D721Med (cell line): ENCODE measurements around the gene FEV.

Experiments
- DNase-seq: peaks from one replicate; pipeline ENCODE4 v3.0.0; 2011; ENCODE audit warnings: low spot score; ENCODE audit not compliant: insufficient read length
- FAIRE-seq: peaks from 2 replicates; lab custom pipeline; 2011; peaks lifted over from hg19 to GRCh38; lab: Jason Lieb, UNC
- TF ChIP-seq, protein P1 (sequence below): IDR thresholded peaks from 2 replicates; pipeline ENCODE4 v1.5.1; 2012; ENCODE audit warnings: mild to moderate bottlenecking, control low read depth; ENCODE audit not compliant: insufficient read depth; ENCODE audit errors: missing control alignments

The FEV gene

DNA sequence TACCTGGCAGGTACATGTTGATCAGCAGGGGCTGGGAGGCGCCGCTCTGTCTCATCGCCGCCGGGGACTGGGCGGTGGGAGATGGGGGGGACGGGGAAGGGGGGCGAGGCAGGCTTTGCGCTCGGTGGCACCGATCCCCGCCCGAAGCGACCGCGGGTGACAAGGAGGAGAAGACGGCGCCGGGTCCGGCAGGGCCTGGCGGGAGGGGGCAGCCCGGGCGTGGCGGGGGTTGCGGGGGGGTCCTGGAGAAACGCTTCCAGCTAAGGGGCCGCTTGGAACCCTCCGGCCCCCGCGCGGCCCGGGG is at the start of gene FEV:
Gene FEV (minus strand): TSS at position 164 of the 304 bp plus-strand sequence. CDS start 109 bp downstream, at position 55.
- FAIRE-seq (no peak), DNase-seq (peak; percentile 47)

DNA sequence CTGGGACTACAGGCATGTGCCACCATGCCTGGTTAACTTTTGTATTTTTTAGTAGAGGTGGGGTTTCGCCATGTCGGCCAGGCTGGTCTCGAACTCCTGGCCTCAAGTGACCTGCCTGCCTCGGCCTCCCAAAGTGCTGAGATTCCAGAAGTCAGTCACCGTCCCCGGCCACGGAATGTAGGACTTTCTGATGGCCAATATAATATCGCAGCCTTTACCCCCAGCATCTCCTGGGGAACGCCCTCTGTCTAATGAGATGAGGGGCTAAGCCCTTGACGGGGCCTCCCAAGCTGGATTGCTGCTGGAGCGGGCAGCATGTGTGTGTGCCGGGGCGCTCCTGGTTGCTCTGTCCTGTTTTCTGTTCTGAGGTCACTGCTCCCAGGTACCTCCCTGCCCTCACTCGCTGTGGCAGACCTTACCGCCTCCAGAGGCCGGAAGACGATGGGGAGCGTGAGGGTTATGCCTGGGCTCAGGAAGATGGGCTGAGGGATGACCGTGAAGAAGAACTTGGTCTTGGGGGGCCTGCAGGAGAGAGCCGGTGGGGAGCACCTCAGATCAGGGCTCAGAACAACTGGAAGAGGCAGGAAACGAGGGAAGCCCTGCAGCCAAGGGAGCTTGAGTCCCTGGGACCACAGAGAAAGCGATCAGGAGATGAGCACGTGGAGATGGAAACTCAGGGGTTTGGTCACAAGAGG is 47.2 kb upstream of the FEV start:
- TF ChIP-seq, protein P1, sequence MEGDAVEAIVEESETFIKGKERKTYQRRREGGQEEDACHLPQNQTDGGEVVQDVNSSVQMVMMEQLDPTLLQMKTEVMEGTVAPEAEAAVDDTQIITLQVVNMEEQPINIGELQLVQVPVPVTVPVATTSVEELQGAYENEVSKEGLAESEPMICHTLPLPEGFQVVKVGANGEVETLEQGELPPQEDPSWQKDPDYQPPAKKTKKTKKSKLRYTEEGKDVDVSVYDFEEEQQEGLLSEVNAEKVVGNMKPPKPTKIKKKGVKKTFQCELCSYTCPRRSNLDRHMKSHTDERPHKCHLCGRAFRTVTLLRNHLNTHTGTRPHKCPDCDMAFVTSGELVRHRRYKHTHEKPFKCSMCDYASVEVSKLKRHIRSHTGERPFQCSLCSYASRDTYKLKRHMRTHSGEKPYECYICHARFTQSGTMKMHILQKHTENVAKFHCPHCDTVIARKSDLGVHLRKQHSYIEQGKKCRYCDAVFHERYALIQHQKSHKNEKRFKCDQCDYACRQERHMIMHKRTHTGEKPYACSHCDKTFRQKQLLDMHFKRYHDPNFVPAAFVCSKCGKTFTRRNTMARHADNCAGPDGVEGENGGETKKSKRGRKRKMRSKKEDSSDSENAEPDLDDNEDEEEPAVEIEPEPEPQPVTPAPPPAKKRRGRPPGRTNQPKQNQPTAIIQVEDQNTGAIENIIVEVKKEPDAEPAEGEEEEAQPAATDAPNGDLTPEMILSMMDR = no peak
- FAIRE-seq (no peak), DNase-seq (no peak)

More for the DNA sequence above, at the start of gene FEV:
- TF ChIP-seq, protein P1 = no peak

DNA sequence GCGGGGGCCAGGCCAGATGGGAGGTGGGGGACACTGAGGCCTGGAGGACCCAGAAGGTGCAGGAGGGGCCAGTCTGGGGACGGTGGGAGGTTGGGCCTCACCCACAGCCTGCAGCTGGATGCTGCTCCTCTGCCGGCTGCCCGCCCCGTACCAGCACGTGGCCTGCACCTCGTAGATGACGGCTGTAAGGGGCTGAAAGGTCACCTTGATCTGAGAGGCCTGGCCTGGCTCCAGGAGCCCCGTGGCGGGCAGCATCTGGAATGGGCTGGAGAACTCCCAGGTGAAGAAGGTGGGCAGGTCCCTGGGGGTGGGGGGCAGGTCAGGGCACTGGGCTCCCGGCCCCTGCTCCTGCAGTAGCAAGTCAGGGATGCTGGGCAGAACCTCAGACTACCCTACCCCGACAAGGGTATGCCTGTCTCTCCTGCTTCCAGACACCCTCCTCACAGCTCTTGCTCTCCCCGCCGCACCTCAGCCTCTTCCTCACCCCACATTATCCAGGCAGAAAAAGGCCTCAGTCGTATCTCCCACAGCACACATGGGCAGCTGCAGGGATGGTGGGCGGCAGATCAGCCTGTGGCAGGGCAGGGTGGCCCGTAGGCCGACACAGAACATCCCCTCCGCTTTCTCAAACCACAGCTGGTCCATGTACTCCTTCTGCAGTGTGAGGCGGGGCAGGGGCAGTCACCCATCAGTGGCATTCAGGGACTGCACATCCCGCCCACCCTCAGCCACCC is 46.2 kb upstream of the FEV start:
- FAIRE-seq (no peak), DNase-seq (no peak)
- TF ChIP-seq, protein P1 = no peak

DNA sequence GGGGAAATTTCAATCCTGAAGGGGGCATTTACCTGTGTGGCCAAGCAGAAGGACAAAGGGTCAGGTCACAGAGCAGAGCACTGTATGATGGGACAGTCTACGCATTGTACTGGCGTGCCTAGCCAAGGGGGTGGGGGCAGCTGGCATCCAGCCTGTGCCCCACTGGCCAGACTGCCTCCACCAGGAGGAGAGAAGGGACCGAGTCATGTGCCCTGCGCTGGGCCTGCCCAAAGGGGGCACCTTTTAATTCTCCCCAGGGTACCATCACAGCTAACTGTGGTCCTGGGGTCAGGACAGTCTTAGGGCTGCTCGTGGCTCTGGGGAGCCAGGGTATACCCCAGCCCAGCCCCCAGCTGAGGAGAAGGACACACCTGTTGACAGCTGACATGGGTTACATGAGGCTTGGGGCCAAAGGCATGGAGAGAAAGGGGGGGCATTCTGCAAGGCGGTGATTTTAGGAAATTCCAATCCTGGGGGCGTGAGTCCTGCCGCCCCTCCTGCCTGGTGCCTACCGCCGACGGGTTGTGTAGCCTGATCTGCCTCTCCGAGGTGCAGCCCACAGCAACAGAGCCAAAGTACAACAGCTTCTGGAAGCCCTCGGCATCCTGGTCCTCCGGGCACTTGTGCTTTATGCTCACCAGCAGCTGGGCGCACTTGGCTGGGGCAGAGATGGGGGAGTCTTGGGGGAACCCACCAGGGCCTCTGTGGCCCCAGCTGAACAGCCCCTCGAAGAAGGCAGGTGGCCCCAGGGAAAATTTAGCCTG is 45.4 kb upstream of the FEV start:
- DNase-seq (no peak), FAIRE-seq (no peak)
- TF ChIP-seq, protein P1 = no peak

DNA sequence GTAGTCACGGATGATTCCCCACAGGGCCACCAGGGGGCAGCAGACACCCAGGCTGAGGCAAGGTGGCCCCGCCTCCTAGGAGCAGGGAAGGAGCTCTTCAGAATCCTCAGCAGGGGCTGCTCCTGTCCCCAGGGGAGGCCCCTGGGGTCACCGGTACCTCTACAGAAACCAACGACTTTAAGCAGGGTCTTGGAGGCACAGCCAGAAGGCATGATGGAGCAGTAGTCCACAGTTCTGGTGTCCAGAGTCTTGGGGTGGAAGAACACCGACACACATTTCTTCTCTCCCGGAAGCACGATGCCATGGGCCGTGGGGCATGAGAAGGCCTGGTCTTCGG is 44.8 kb upstream of the FEV start:
- TF ChIP-seq, protein P1 = peak; percentile 89
- DNase-seq (peak; percentile 58), FAIRE-seq (no peak)

DNA sequence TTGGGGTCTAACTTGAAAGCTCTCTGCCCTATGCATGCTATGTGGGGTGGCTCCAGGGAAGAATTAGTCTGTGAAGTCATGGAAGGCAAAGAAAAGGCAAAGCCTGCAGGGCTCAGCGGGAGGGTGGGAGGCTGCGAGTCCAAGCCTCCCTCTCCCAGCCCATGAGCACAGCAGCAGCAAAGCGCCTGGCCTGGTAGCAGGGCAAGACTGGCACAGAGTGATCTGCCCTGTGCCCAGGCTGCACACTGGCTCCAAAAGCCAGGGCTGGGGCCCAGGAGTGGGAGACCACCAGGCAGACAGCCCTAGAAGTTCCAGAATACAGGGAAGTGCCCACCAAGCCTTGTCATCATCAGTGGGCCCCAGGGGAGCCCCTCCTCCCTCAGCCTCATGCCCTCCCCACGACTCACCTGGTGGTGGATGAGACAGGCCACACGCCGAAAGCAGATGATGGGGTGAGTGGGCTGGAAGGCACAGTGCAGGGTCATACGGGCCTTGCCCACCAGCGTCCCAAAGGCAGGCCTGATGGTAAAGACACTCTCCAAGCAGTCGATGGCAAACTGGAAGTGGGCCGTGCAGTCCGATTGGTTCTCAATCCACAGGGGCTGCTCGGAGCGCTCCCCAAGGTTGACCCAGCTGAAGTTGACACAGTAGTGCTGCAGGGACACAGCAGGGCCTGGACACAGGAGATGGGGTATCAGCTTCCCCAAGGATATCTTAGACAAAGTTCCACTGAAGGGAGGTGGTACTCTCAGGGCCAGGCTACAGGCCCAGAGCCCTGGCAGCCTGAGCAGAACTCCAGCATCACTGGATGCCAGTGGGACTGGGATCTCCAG is 44.2 kb upstream of the FEV start:
- DNase-seq = no peak
- TF ChIP-seq, protein P1 = no peak
- FAIRE-seq = no peak
